ENCODE results near the gene NMD3.

DNA sequence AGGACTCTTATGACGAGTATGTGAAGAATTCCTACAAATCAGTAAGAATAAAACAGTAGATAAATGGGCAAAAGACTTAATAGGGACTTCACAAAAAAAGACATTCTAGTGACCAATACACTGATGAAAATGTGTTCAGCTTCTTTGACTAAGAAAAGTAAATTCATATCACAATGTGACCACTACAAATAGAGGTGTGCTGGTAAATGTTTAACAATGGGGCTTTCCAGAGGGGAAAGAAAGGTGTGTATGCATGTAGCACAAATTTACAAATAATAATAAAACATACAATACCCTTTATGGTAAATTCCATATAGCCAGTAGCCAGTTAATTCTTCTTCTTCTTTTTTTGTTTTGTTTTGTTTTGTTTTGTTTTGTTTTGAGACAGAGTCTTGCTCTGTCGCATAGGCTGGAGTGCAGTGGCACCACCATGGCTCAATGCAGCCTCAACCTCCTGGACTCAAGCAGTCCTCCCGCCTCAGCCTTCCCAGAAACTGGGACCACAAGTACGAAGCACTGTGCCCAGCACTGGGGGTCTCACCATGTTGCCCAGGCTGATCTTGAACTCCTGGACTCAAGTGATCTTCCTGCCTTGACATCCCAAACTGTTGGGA, 17.5 kb upstream of the NMD3 start:
- TF ChIP-seq, protein P1, sequence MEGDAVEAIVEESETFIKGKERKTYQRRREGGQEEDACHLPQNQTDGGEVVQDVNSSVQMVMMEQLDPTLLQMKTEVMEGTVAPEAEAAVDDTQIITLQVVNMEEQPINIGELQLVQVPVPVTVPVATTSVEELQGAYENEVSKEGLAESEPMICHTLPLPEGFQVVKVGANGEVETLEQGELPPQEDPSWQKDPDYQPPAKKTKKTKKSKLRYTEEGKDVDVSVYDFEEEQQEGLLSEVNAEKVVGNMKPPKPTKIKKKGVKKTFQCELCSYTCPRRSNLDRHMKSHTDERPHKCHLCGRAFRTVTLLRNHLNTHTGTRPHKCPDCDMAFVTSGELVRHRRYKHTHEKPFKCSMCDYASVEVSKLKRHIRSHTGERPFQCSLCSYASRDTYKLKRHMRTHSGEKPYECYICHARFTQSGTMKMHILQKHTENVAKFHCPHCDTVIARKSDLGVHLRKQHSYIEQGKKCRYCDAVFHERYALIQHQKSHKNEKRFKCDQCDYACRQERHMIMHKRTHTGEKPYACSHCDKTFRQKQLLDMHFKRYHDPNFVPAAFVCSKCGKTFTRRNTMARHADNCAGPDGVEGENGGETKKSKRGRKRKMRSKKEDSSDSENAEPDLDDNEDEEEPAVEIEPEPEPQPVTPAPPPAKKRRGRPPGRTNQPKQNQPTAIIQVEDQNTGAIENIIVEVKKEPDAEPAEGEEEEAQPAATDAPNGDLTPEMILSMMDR (IDR thresholded peaks at IDR 0.05), result no peak
- no peak for TF ChIP-seq POLR2AphosphoS5 (IDR thresholded peaks at IDR 0.05)
- no peak for TF ChIP-seq POLR2A (IDR thresholded peaks at IDR 0.05)
- TF ChIP-seq EP300 (IDR thresholded peaks at IDR 0.05), result no peak

All from stomach (tissue), 4 donors.